Body of pancreas (tissue), 4 donors: ENCODE data around the gene IFNAR1.

Source experiments
- CTCF ChIP-seq, 7 experiments: fragments of 450-650 bp in 4 of 7; fragments of 200-600 bp in 3 of 7; sonication (generic) in 3 of 7; IDR thresholded peaks; one replicate each; pipeline ENCODE4 v1.5.1; 2016 to 2019; ENCODE audit warnings: antibody characterized with exemption in 7 of 7
- POLR2A ChIP-seq, 3 donors: fragments of 450-650 bp; IDR thresholded peaks; one replicate each; pipeline ENCODE4 v1.6.1; 2016; ENCODE audit warnings: antibody characterized with exemption in 3 of 3, mild to moderate bottlenecking in 2 of 3

GRCh38 chr21:33302055-33302454 is 22.7 kb upstream of the IFNAR1 start:
- TF ChIP-seq POLR2A (IDR thresholded peaks at IDR 0.05) (no peak), CTCF (IDR thresholded peaks at IDR 0.05) (no peak)
